HuH-7.5 (cell line): ENCODE measurements around the gene MARK3.

ENCODE experiments used
- DNase-seq: peaks from one replicate; pipeline ENCODE4 v3.0.0; 2011; ENCODE audit warnings: low spot score

Gene MARK3

GRCh38 chr14:103550451-103551337 lies 165.5 kb downstream of the MARK3 start:
- DNase-seq = no peak

DNA sequence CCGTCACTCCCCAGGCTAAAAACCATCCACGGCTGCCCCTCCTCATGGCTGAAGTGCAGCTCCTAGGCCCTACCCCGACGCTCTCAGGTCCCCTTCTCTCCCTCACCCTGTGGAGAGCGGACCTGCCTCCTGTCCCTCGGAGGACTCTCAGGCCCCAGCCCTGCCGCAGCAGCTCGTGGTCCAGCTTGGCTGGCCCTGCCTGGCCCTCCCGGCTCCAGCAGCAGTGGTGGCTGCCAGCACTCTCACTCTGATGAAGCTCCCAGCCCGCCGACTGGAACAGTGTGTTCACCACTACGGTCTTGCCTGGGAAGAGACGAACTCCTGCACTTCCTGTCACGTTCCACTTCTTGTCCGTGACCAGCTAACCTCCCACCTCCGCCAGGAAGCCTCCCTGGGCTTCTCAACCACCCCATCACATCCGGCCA lies 166.1 kb downstream of the MARK3 start:
- DNase-seq = no peak

- no peak for DNase-seq
Observed at GRCh38 chr14:103552011-103552845, 167.0 kb downstream of the MARK3 start.

GRCh38 chr14:103552846-103553210 lies 167.6 kb downstream of the MARK3 start:
- DNase-seq = no peak
